ENCODE results near the gene NR6A1. TPM values are rescaled to one million over a fixed set of nuclear protein-coding genes. Genes with fewer than 3 reads are reported as not detected.

NR6A1 gene
- total RNA-seq, 1 donor from 2014 or later: 1.2 TPM

- TF ChIP-seq POLR2A (IDR thresholded peaks at IDR 0.05): no peak
- no peak for TF ChIP-seq CTCF (IDR thresholded peaks at IDR 0.05)
- TF ChIP-seq POLR2AphosphoS5 (IDR thresholded peaks at IDR 0.05; ENCODE audit: insufficient read depth in 1 of 2, low read depth in 1 of 2): no peak
- Histone ChIP-seq H3K4me3 (no peak overlapping the region), H3K27ac (no peak overlapping the region), H3K27me3 (peaks cover 3% of the 10 kb centered on the region), H3K4me1 (peaks cover 6% of the 10 kb centered on the region), H3K9me3 (no peaks in the 10 kb centered on the region), H3K36me3 (no peaks in the 10 kb centered on the region)
- intact Hi-C loops (cut with DNase I): no loop called here
- no peak for DNase-seq (ENCODE audit: extremely low spot score in 2 of 2)
These were observed 288.6 kb downstream of the NR6A1 start for GRCh38 chr9:124482431-124483031.

DNA sequence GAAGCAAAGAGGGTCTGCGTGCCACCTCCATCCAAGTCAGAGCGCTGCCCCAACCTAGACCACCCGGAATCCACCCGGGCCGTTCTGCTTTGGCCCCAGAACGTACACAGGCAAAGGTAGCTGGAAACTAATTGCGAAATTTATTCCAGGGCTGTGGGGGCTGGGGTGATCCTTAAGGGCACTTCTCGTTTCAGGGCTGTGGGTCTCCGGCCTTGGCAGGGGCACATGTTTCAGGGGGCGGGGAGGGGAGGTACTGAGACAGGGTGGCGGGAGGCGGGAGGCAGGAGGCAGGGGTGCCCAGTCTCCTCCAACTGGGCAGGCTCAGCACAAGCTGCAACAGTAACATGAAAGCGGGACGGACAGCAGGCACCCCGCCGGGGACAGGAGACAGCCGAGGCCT lies 290.0 kb downstream of the NR6A1 start:
- intact Hi-C loops (cut with DNase I): no loop called here
- H3K9me3 ChIP-seq: no peaks in the 10 kb centered on the region
- H3K4me3 ChIP-seq: no peak overlapping the region
- H3K27me3 ChIP-seq: no peaks in the 10 kb centered on the region
- DNase-seq (ENCODE audit: extremely low spot score in 2 of 2): no peak
- TF ChIP-seq CTCF (IDR thresholded peaks at IDR 0.05): no peak
- no peak for TF ChIP-seq POLR2A (IDR thresholded peaks at IDR 0.05)
- TF ChIP-seq POLR2AphosphoS5 (IDR thresholded peaks at IDR 0.05; ENCODE audit: insufficient read depth in 1 of 2, low read depth in 1 of 2): no peak
- H3K27ac ChIP-seq: no peak overlapping the region
- no peaks in the 10 kb centered on the region for H3K36me3 ChIP-seq
- H3K4me1 ChIP-seq: peaks cover 9% of the 10 kb centered on the region

DNA sequence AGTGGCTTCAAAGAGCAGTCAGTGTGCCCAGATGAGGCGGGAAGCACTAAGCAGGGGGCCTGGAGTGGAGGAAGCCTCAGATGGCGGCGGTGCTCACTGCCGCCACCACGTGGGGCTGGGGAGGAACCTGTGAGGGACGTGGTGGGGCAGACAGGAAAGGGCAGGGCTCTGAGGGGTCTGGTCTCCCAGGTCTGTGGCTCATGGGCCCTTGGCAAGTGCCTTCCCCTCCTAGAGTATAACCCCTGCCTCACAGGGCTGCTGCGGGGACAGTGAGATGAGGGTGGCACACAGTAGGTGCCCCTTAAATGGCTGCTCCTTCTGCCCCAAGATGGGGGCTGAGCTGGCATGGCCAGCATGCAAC lies 290.5 kb downstream of the NR6A1 start:
- intact Hi-C loops (cut with DNase I): no loop called here
- no peak overlapping the region for H3K27ac ChIP-seq
- TF ChIP-seq POLR2A (IDR thresholded peaks at IDR 0.05): no peak
- no peak for TF ChIP-seq CTCF (IDR thresholded peaks at IDR 0.05)
- no peak for TF ChIP-seq POLR2AphosphoS5 (IDR thresholded peaks at IDR 0.05; ENCODE audit: insufficient read depth in 1 of 2, low read depth in 1 of 2)
- no peak overlapping the region for H3K4me3 ChIP-seq
- H3K27me3 ChIP-seq: no peaks in the 10 kb centered on the region
- H3K4me1 ChIP-seq: peaks cover 9% of the 10 kb centered on the region
- DNase-seq (ENCODE audit: extremely low spot score in 2 of 2): no peak
- no peaks in the 10 kb centered on the region for H3K9me3 ChIP-seq
- no peaks in the 10 kb centered on the region for H3K36me3 ChIP-seq

DNA sequence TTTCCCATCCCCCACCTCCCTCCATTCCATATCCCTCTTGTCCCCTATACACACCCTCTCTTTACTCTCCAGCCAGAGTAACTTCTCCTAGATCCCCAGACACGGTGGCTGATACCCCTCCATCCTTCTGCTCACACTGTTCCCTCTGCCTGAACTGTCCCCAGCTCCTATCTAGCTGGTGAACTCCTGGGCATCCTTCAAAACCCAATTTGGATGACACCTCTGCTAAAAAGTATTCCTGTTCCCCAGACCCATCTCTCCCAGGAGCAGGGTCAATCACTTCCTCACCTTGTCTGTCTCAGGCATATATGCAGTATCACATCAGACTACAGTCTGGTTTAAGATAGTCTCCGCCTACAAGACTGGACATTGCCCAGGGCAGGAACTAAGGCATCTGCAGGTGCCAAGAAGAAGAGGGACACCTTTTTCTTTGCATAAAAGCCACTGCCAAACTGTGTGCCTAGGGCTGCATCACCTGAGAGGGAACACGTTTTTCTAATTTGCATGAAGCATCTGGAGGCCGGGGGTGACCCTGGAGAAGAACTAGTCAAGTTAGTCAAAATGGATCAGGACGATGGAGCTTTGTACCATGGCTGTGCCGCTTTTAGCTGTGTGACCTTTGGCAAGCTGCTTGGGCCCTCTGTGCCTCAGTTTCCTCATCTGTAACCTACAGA lies 291.0 kb downstream of the NR6A1 start:
- H3K27ac ChIP-seq: no peak overlapping the region
- H3K4me3 ChIP-seq: no peak overlapping the region
- TF ChIP-seq CTCF (IDR thresholded peaks at IDR 0.05) (no peak), POLR2A (IDR thresholded peaks at IDR 0.05) (no peak), POLR2AphosphoS5 (IDR thresholded peaks at IDR 0.05; ENCODE audit: insufficient read depth in 1 of 2, low read depth in 1 of 2) (no peak)
- DNase-seq (ENCODE audit: extremely low spot score in 2 of 2): no peak
- peaks cover 9% of the 10 kb centered on the region for H3K4me1 ChIP-seq
- H3K27me3 ChIP-seq: no peaks in the 10 kb centered on the region
- intact Hi-C loops (cut with DNase I): no loop called here
- H3K9me3 ChIP-seq: no peaks in the 10 kb centered on the region
- H3K36me3 ChIP-seq: no peaks in the 10 kb centered on the region

GRCh38 chr9:124479371-124479770 lies 291.7 kb downstream of the NR6A1 start:
- no peaks in the 10 kb centered on the region for H3K36me3 ChIP-seq
- TF ChIP-seq POLR2AphosphoS5 (IDR thresholded peaks at IDR 0.05; ENCODE audit: insufficient read depth in 1 of 2, low read depth in 1 of 2) (no peak), CTCF (IDR thresholded peaks at IDR 0.05) (no peak), POLR2A (IDR thresholded peaks at IDR 0.05) (no peak)
- H3K4me3 ChIP-seq: no peak overlapping the region
- peaks cover 9% of the 10 kb centered on the region for H3K4me1 ChIP-seq
- H3K27ac ChIP-seq: no peak overlapping the region
- no peak for DNase-seq (ENCODE audit: extremely low spot score in 2 of 2)
- intact Hi-C loops (cut with DNase I): no loop called here
- no peaks in the 10 kb centered on the region for H3K27me3 ChIP-seq
- H3K9me3 ChIP-seq: no peaks in the 10 kb centered on the region
